NT2/D1 (cell line): Measurements from ENCODE around the gene LRRC45.

Source experiments
- YY1 ChIP-seq: IDR thresholded peaks from 2 replicates; pipeline ENCODE4 v1.6.1; 2011; ENCODE audit not compliant: insufficient read length, insufficient read depth
- ZNF274 ChIP-seq: IDR thresholded peaks from 2 replicates; pipeline ENCODE4 v1.6.1; 2011; ENCODE audit warnings: mild to moderate bottlenecking, low read depth, low read length

DNA sequence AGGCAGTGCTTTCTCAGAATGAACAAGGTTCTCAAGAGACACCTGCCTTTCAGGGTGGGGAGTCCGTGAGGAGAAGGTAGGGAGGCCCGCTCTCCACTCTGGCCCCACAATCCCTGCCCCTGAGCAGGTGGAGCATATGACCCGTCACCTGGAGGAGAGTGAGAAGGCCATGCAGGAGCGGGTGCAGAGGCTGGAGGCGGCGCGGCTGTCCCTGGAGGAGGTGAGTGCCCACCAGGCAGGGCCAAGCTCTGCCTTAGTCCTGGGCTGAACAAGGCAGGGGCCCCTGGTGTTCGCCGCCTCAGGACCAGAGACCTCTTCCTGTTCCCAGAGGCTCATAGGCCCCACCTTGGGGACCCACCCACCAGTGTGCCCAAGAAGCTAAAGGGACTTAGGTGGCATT lies 5.9 kb downstream of the LRRC45 start:
- TF ChIP-seq YY1 (no peak), ZNF274 (no peak)
